A549 (cell line): Measurements from ENCODE around the gene NUP188. TPM values are rescaled to one million over a fixed set of nuclear protein-coding genes. Genes with fewer than 3 reads are reported as not detected.

ENCODE experiments used
- ATAC-seq, 2 experiments: fragments of 200-7000 bp in 1 of 2; fragments of >200 bp in 1 of 2; cut with Nextera tagmentation in 1 of 2; cut with Tn5 transposase in 1 of 2; 3 replicates each; pipeline versions ENCODE4 v1.8.0 to v1.9.1; 2018 to 2020; ENCODE audit warnings: mild to moderate bottlenecking in 1 of 2, moderate library complexity in 1 of 2
- CTCF ChIA-PET: fragments of 300-600 bp; sonication (Branson Sonifier 250); formaldehyde crosslinking; extraction: SDS; loops from one replicate; lab custom pipeline; 2021; ENCODE audit warnings: antibody characterized with exemption, inconsistent platforms; lab: Yijun Ruan, JAX
- POLR2A ChIA-PET: fragments of 350-600 bp; formaldehyde crosslinking; extraction: SDS; loops from one replicate; lab custom pipeline; 2021; ENCODE audit warnings: antibody characterized with exemption, inconsistent platforms; lab: Yijun Ruan, JAX
- DNase-seq, 2 experiments: peaks; one replicate each; pipeline versions ENCODE4 v3.0.0 to v3.0.0-alpha.2; 2011 to 2016; ENCODE audit warnings: low read depth in 1 of 2, low spot score in 1 of 2
- FAIRE-seq: peaks from 2 replicates; lab custom pipeline; 2011; peaks lifted over from hg19 to GRCh38; lab: Jason Lieb, UNC
- H3K27ac ChIP-seq, 2 experiments: fragments of >200 bp; sonication (Bioruptor Twin); formaldehyde crosslinking; 3 replicates each; pipeline ENCODE4 v1.5.1; 2016 to 2017
- H3K4me1 ChIP-seq: fragments of >200 bp; sonication (Bioruptor Twin); formaldehyde crosslinking; 3 replicates; pipeline ENCODE4 v1.6.1; 2016
- H3K4me2 ChIP-seq: fragments of >200 bp; sonication (Bioruptor Twin); formaldehyde crosslinking; 3 replicates; pipeline ENCODE4 v1.6.1; 2016
- H3K4me3 ChIP-seq: fragments of >200 bp; sonication (Bioruptor Twin); formaldehyde crosslinking; 3 replicates; pipeline ENCODE4 v1.5.1; 2016
- H3K9me3 ChIP-seq: fragments of >200 bp; sonication (Bioruptor Twin); formaldehyde crosslinking; 3 replicates; pipeline ENCODE4 v1.6.1; 2016
- BHLHE40 ChIP-seq: IDR thresholded peaks from 2 replicates; pipeline ENCODE4 v1.6.1; 2012; ENCODE audit warnings: low read depth, low read length, inconsistent platforms
- CBX2 ChIP-seq: fragments of 200-600 bp; sonication (generic); IDR thresholded peaks from 2 replicates; pipeline ENCODE4 v1.6.1; 2016; ENCODE audit warnings: low read depth, mild to moderate bottlenecking, borderline replicate concordance
- CEBPB ChIP-seq, 2 experiments: fragments of >200 bp in 1 of 2; sonication (Bioruptor Twin) in 1 of 2; formaldehyde crosslinking in 1 of 2; IDR thresholded peaks; 2 replicates each; pipeline ENCODE4 v1.6.1; 2012 to 2016
- CHD4 ChIP-seq: fragments of 200-600 bp; sonication (generic); IDR thresholded peaks from 2 replicates; pipeline ENCODE4 v1.6.1; 2016; ENCODE audit warnings: antibody characterized with exemption, mild to moderate bottlenecking, borderline replicate concordance
- EHMT2 ChIP-seq: fragments of 200-600 bp; sonication (generic); IDR thresholded peaks from 2 replicates; pipeline ENCODE4 v1.6.1; 2016; ENCODE audit warnings: antibody characterized with exemption, low read depth, mild to moderate bottlenecking, moderate library complexity
- ELK1 ChIP-seq: fragments of 150-350 bp; IDR thresholded peaks from 2 replicates; pipeline ENCODE4 v1.6.1; 2014; ENCODE audit warnings: low read depth, mild to moderate bottlenecking, low read length
- FOSB ChIP-seq: fragments of 250-450 bp; sonication (Bioruptor Pico); IDR thresholded peaks from 2 replicates; pipeline ENCODE4 v1.5.0; 2020; ENCODE audit warnings: mild to moderate bottlenecking, moderate library complexity
- HDAC2 ChIP-seq: fragments of 200-600 bp; sonication (generic); IDR thresholded peaks from 2 replicates; pipeline ENCODE4 v1.6.1; 2016
- HOXB5 ChIP-seq: fragments of 250-450 bp; sonication (Bioruptor Pico); IDR thresholded peaks from 2 replicates; pipeline ENCODE4 v1.5.0; 2020; ENCODE audit warnings: mild to moderate bottlenecking, moderate library complexity
- JUN ChIP-seq, 2 experiments: fragments of >200 bp; sonication (Bioruptor Twin); formaldehyde crosslinking; IDR thresholded peaks; 2 replicates in 1 of 2; 3 replicates in 1 of 2; pipeline ENCODE4 v1.6.1; 2016 to 2017
- JUNB ChIP-seq: fragments of >200 bp; sonication (Bioruptor Twin); formaldehyde crosslinking; IDR thresholded peaks from 2 replicates; pipeline ENCODE4 v1.6.1; 2016
- KDM5A ChIP-seq: fragments of 200-600 bp; sonication (generic); IDR thresholded peaks from 2 replicates; pipeline ENCODE4 v1.6.1; 2016; ENCODE audit warnings: antibody characterized with exemption, mild to moderate bottlenecking
- MAX ChIP-seq: IDR thresholded peaks from 2 replicates; pipeline ENCODE4 v1.6.1; 2012
- MAZ ChIP-seq: fragments of 150-350 bp; IDR thresholded peaks from 2 replicates; pipeline ENCODE4 v1.6.1; 2014; ENCODE audit warnings: antibody characterized with exemption, low read depth, low read length, borderline replicate concordance
- NR3C1 ChIP-seq: fragments of >200 bp; sonication (Bioruptor Twin); formaldehyde crosslinking; IDR thresholded peaks from 3 replicates; pipeline ENCODE4 v1.6.1; 2017
- PHF8 ChIP-seq: fragments of 200-600 bp; sonication (generic); IDR thresholded peaks from 2 replicates; pipeline ENCODE4 v1.6.1; 2016; ENCODE audit warnings: low read depth, mild to moderate bottlenecking, antibody characterized with exemption, moderate library complexity, borderline replicate concordance
- POLR2AphosphoS2 ChIP-seq: conservative IDR thresholded peaks from 2 replicates; pipeline ENCODE4 v1.6.1; 2012; ENCODE audit warnings: low read length, improper control_type of control experiment, inconsistent platforms
- REST ChIP-seq: fragments of 200-600 bp; sonication (generic); IDR thresholded peaks from 2 replicates; pipeline ENCODE4 v1.6.1; 2016; ENCODE audit warnings: antibody characterized with exemption, mild to moderate bottlenecking, moderate library complexity
- SMC3 ChIP-seq: fragments of >200 bp; sonication (Bioruptor Twin); formaldehyde crosslinking; IDR thresholded peaks from 3 replicates; pipeline ENCODE4 v1.6.1; 2018; ENCODE audit warnings: inconsistent platforms
- WGBS: methylation state at CpG from one replicate; pipeline ENCODE4 v1.1.6; 2017; ENCODE audit errors: missing lambda C conversion rate; 5-methylcytosine and 5-hydroxymethylcytosine counted together
- polyA plus RNA-seq, 4 experiments: library from polyadenylated mRNA; depleted of rRNA in 3 of 4; stranded (reverse); fragments of >200 nt; fragmentation: RNase III in 1 of 4; extraction: RNeasy Plus Mini Kit Qiagen cat#74134 plus additional on column Dnase treatment in 1 of 4; gene quantifications; 2 replicates in 3 of 4; 3 replicates in 1 of 4; pipeline ENCODE4 v1.2.3, GENCODE V29; 2011 to 2017
- TF ChIP-seq, protein P1 (sequence below): fragments of >200 bp; sonication (Bioruptor Twin); formaldehyde crosslinking; IDR thresholded peaks from 3 replicates; pipeline ENCODE4 v1.6.1; 2016

Gene NUP188
- polyA plus RNA-seq, 2 of the 4 experiments (the other 2 are of a cell fraction), result 33.2 to 52.3 TPM

DNA sequence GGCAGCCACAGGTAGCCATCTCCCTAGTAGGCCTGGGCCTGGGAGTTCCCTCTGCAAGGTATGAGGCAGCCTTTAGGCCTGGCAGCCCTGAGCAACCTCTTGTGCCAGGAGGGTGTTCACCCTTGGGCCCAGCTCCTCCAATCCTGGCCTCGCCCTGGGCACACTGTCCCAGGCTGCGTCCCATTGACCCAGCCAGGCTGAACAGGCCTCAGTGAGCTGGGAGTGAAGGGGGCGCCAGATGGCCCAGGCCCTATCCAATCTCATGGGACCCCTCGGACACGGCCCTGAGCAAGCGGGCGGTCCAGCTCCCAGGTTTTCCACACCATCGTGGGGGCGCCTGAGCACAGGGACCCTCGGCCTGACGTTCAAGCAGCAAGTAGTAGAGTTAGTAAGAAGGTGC is 66.2 kb downstream of the NUP188 start (continued):
- TF ChIP-seq JUNB, result no peak
- TF ChIP-seq, all 56 proteins: peak for 0

DNA sequence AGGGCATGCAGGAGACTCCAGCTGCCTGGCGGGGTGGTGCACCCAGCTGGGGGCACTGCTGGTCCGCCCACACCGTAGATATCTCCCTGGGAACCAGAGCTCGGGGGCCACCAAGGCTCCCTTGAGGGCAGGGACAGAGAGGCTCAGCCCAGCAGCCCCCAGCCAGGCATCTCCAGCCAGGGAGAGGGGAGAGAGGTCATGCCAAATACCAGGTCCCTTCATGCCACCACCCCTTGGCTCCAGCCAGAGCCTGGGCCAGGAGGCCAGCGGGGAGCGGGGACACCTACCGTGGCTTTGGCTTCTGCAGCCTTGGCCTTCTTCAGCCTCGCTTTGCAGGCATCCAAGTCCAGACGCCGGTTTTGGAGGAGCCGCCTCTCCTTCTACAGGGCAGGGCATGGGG is 66.6 kb downstream of the NUP188 start:
- no peaks in the 10 kb centered on the region for H3K9me3 ChIP-seq
- no peak overlapping the region for H3K4me2 ChIP-seq
- POLR2A ChIA-PET, result no interaction called here
- FAIRE-seq (no peak), ATAC-seq (no peak), DNase-seq (no peak)
- CTCF ChIA-PET, result interaction anchor here (1.0 to 12.3 kb wide), 4 partner anchors 8 to 652 kb away, joined by 3 to 136 read pairs (median 5); partner anchors contain the start of gene SH3GLB2
- no peaks in the 10 kb centered on the region for H3K4me1 ChIP-seq
- H3K27ac ChIP-seq, result no peak overlapping the region; a peak in 1 of 6 replicates
- TF ChIP-seq CHD4, result no peak
- TF ChIP-seq HOXB5, result no peak
- TF ChIP-seq FOSB (CRISPR knock-in tag), result no peak
- no peak for TF ChIP-seq CBX2
- no peak for TF ChIP-seq SMC3
- TF ChIP-seq EHMT2, result no peak
- TF ChIP-seq BHLHE40, result no peak
- TF ChIP-seq MAZ, result no peak
- TF ChIP-seq, protein P1, sequence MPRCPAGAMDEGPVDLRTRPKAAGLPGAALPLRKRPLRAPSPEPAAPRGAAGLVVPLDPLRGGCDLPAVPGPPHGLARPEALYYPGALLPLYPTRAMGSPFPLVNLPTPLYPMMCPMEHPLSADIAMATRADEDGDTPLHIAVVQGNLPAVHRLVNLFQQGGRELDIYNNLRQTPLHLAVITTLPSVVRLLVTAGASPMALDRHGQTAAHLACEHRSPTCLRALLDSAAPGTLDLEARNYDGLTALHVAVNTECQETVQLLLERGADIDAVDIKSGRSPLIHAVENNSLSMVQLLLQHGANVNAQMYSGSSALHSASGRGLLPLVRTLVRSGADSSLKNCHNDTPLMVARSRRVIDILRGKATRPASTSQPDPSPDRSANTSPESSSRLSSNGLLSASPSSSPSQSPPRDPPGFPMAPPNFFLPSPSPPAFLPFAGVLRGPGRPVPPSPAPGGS, result no peak
- no peak for TF ChIP-seq POLR2AphosphoS2
- TF ChIP-seq ELK1, result no peak
- no peak for TF ChIP-seq KDM5A
- no peak for TF ChIP-seq JUN (IDR thresholded peaks at IDR 0.05)
- 92% methylated on average over 10 of the region's 11 CpGs for WGBS
- no peak overlapping the region for H3K4me3 ChIP-seq

DNA sequence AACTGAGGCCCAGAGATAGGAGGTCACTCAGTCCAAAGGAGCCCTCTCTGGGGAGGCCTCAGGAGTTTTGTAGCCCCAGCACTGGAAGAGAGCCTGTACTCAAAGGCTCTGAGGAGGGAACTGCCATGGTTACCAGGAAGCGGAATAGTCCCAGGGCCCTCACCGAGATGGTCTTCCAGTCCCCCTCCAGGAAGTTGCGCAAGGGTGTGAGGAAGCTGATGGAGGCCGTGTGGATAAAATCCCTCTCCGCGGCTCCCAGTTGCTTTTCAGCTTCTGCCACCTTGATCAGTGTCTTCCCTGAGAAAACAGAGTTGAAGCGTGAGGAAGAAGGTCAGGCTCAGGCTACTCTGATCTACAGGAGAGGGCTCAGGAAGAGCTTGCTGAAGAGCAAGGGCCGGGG is 67.1 kb downstream of the NUP188 start:
- no peak overlapping the region for H3K4me2 ChIP-seq
- DNase-seq (no peak), FAIRE-seq (no peak), ATAC-seq (no peak)
- ChIA-PET POLR2A (no interaction called here), CTCF (interaction anchor here (1.0 to 12.3 kb wide), 5 partner anchors 8 to 653 kb away, joined by 3 to 136 read pairs (median 3); partner anchors contain the start of gene SH3GLB2)
- H3K4me1 ChIP-seq, result no peaks in the 10 kb centered on the region
- no peak overlapping the region for H3K27ac ChIP-seq
- WGBS, result 96% methylated on average over 8 of the region's 8 CpGs
- no peak overlapping the region for H3K4me3 ChIP-seq
- H3K9me3 ChIP-seq, result no peaks in the 10 kb centered on the region
- TF ChIP-seq HDAC2 (no peak), PHF8 (no peak), NR3C1 (no peak), EHMT2 (no peak), CEBPB (IDR thresholded peaks at IDR 0.05) (0 out of 4 replicates have a peak, but pooled peaks of 1 of the 2 experiments have one; percentile 25), MAX (no peak), REST (no peak)
- TF ChIP-seq, protein P1, result no peak
